Activated CD4-positive, alpha-beta T cell treated with anti-CD3 and anti-CD28 coated beads, Interleukin-2, Interleukin-6, amounts not matched to agents 100 ng/mL and 50 ng/mL, durations not matched to agents 16 hours and 8 hours (primary cell): ENCODE results near the gene NQO2.
A peak's percentile ranks its signal among the peaks of the same experiment; 100 is the strongest.
"Not testable (repeated sequence)": the region's sequence is repeated elsewhere in the genome, so short reads cannot be mapped to it uniquely, and the experiment has no call there.

Experiments used
- DNase-seq: peaks from one replicate; pipeline ENCODE4 v3.0.0-alpha.2; 2020

The NQO2 gene

GRCh38 chr6:2970753-2971419 is 28.8 kb upstream of the NQO2 start:
- DNase-seq: peak; percentile 63

- DNase-seq: peak; percentile 30
Measured at GRCh38 chr6:2971420-2972218, 28.1 kb upstream of the NQO2 start, which contains the start of gene SERPINB6. Gene SERPINB6, minus strand, starts transcription at chr6:2971567. Its CDS starts 12,235 bp downstream, at chr6:2959332.

GRCh38 chr6:2972219-2972487 is 27.5 kb upstream of the NQO2 start:
- not testable (repeated sequence) for DNase-seq

- not testable (repeated sequence) for DNase-seq
Measured at GRCh38 chr6:2972685-2973084, 27.0 kb upstream of the NQO2 start.

GRCh38 chr6:2973180-2973579 is 26.5 kb upstream of the NQO2 start:
- DNase-seq: not testable (repeated sequence)

GRCh38 chr6:2973676-2974075 is 26.0 kb upstream of the NQO2 start:
- no peak for DNase-seq

GRCh38 chr6:2976060-2976459 is 23.6 kb upstream of the NQO2 start:
- DNase-seq: no peak

DNA sequence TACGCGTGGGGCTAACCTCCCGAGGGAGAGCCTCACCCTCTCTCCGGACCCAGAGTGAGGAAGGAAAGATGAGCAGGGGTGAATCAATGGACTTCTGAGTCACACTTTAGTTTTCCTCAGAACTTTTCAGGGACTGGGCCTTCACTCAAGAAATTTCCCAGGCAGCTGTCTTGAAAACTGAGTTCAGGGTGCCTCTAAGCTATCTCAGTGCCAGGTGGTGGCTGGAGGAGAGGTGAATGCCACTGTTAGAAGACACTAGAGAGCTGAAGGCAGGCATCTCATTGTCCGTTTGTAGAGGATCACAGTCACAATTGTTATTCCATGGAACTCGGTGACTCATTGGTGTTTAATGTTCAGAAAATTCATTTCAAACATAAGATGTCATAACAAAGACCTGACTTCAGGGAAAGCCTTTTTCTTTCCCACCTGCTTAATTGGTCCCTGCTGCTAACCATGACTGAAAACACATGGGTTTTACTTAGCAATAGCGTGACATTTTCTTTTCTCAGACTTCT is 23.1 kb upstream of the NQO2 start:
- peak; percentile 21 for DNase-seq

DNA sequence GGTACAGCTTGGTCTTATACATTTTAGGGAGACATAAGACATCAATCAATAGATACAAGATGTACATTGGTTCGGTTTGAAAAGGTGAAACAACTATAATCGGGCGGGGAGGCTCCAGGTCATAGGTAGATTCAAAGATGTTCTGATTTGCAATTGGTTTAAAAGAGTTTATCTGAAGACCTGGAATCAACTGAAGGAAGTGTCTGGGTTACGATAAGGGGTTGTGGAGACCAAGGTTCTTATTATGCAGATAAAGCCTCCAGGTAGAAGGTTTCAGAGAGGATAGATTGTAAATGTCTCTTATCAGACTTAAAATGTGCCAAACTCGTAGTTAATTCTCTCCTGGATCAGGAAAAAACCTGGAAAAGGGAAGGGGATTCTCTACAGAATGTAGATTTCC is 22.4 kb upstream of the NQO2 start:
- DNase-seq: no peak

DNA sequence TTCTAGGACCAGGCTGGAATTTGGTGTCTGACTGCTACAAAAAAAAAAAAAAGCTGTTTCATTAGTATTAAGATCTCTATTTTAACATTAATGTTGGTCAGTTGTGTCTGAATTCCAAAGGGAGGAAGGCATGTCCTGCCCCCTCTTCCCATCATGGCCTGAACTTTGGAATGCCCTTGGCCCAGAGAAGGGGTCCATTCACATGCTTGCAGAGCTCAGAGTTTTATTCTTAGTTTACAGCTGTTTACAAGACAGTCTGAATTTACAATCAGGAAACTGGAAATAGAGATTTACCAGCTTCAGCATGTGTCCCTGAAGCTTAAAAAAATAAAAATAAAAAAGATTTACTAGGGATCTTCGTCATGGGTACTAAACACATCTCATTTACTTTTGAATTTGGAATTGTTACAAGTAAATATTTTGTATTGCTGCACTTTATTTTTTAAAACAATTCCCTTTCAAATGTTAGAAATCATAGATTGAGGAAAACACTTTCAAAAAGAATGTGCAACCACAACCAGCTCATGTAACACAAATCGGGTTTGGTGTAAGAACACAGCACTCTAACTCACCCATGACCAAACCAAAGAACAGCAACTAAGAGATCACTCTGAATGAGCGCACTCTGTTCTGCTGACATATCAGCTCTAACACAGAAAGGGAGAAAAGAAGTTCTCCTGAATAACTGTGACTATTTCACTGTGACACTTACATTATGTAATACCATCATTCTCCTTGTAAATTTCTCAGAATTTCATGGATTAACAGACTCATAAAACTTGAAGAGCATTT is 21.7 kb upstream of the NQO2 start:
- no peak for DNase-seq

DNA sequence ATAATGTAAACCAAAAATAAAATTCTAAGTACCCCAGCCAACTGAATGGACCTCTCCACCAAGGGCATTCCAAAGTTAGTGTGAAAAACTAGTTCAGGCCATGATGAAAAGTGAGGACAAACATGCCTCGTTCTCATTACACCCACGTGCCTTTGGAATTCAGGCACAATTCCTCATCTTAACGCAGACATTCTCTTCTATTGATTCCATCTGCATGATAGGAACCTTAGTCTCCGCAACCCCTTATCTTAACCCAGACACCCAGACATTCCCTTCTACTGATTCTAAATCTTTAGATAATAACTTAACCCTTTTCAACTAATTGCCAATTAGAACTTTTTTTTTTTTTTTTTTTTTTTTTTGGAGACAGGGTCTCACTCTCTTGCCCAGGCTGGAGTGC is 20.8 kb upstream of the NQO2 start:
- DNase-seq: no peak

- no peak for DNase-seq
Measured at GRCh38 chr6:2979819-2980464, 19.8 kb upstream of the NQO2 start.

DNA sequence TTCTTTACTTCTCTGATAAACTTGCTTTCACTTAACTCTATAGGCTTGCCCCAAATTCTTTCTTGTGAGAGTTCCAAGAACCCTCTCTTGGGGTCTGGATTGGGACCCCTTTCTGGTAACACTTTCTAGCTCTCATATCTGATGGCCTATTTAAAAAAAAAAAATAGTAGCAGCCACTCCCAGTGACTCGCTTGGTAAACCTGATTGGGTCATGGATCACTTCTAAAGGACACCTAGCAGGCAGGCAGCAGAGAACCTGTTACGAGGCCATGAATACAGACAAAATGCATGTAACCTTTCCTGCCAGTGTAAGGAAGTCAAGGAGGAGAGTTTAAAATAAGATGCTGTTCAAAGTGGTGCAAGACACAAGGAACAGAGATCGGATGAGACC is 19.2 kb upstream of the NQO2 start:
- DNase-seq: no peak

DNA sequence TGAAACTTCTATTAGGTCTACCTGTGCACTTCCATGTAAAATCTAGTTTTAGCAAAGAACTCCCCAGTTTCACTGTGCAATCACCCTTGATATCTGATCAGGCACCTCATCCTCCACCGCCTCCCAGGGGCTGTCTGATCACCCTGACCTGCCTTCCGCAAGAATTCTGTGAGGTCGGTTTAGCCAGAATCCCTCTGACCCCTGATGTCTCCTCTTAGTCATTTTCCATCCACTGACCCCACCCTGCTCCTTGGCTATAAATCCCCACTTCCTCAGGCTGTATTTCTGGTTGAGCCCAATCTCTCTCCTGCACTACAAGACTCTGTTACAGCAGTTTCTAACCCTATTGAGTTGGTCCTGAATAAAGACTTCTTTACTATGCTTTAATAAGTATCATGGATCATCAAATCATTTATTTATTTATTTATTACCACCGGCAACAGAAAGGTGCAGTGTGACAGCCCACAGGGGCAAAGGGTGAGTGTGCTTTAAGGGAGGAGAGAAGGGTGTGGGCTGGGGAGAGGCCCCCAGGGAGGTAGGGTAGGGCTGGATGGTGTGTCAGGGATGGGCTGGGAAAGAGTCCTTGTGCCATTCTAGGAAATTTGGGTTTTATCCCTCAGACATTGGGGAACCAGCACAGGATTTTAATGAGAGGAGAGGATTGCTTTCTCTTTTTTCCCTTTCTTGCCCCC is 17.1 kb upstream of the NQO2 start:
- DNase-seq: no peak

GRCh38 chr6:2984738-2985406 is 14.8 kb upstream of the NQO2 start:
- no peak for DNase-seq

DNA sequence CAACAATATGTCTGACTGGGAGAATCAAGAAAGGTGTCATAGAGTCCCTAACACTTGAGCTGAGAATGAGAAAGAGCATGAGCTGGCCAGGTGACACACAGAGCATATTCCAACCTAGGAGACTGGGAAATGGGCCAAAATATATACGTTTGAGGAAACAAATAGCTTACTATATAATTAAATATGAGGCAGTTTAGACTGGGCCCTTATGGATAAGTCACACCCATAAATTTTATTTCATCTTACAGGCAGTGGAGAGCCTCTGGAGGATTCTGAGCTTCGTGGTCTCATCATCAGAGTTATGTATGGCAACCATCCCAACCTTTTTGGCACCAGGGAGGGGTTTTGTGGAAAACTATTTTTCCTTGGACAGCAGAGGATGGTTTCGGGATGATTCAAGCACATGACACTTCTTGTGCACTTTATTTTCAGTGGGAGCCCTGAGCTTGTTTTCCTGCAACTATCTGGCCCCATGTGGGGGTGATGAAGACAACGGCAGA is 12.9 kb upstream of the NQO2 start:
- no peak for DNase-seq

DNA sequence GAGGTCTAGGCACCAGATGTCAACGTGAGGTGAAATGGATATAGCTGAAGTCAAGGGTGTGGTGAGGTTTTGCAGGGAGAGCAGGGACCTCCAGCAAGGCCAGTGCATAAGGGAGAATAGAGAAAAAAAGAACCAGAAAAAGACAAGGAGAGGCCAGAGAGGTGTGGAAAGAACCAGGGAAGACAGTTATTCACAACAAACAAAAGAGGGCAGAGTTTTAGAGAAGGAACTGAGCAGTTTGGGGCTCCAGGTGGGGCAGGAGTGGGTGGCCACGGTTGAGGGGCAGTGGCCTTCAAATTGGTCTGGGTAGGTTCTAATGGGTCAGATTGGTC is 11.6 kb upstream of the NQO2 start:
- no peak for DNase-seq

DNA sequence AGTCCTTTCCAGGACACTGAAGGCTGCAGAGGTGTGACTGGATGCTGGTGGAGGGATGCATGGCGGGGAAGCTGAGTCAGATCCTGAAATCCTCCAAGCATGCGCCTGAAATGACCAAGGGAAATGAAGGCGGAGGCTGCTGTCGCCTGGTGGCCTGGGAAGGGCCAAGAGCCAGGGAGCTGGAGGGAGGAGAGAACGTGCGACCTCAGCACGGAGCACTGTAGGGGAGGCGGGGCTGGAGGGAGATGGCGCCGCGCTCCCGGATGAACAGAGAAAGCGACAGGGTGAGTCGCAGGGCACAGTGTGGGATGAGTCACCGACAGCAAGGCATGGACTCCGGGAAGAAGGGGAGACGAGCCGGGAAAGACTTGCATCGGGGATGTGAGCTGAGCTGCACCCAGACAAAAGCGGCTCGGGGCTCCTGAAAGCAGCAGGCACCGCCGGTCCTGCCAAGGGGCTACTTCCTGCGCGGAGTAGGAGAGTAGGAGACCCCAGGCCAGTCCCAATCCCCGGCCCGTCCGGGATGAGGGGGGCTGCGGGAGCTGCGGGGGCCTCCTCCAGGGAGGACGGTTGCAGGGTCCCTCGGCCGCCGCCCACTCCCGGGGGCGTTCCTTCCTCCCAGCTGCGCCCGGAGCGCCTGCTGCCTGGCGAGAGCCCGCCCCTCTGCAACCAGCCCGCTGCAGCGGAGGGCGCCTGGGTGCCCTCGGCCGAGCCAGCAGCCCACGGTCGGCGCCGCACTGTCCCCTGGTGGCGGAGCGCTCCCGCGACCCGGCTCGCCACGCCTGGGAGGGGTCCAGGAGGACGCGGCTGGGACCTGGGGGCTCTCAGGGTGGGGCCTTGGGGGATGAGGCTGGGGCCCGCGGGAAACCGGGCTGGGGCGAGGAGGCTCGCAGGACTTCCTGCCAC is 11.0 kb upstream of the NQO2 start:
- peak; percentile 87 for DNase-seq

DNA sequence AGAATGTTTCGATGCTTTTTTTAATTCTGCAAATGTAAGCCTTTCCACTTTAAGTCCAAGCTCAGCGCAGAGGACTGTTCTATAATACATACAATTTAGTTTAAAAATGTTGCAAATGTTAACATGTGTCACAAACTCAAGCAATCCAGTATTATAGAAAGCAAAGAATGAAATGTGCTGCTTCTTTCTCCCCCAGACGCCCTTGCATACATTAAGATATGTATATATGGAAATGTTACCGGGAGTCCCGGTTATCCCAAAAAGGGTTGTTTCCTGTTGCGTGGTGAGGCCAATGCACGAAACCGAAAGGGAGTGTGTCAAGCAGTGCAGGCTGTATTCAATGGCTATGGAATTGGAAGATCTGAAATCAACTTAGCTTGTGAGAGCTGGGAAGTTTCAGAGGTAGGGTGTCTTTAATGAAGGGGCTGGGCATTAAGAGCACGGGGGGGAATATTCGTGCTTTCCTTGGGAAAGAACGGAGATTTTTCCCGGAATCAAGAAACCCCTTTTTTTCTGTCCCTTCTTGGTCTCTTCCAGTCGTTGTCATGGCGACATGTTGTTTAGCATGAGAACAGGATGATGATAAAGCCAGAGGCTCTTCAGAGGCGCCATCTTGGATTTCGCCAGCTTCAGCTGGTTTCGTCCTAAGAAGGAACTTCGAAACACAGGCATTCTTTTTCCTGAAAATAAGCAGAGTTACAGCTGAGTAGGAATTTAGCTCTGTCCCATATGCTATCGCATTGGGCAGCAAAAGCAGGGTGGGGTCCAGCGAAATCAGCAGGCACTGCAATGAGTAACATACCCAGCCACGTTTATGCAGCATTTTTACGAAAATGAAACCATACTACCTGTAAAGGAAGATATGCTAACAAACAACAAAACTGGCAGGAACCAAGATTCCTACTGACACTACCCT is 10.1 kb upstream of the NQO2 start:
- peak; percentile 92 for DNase-seq
